HEK293 (cell line): ENCODE measurements around the gene EPHA6.

Experiments used
- CTCF ChIA-PET: fragments of 350-600 bp; formaldehyde crosslinking; extraction: SDS; loops from one replicate; lab custom pipeline; 2021; ENCODE audit warnings: antibody characterized with exemption; lab: Yijun Ruan, JAX
- POLR2A ChIA-PET: fragments of 300-600 bp; formaldehyde crosslinking; extraction: SDS; loops from one replicate; lab custom pipeline; 2020; ENCODE audit warnings: antibody characterized with exemption, inconsistent platforms; lab: Yijun Ruan, JAX
- H3K27ac ChIP-seq: fragments of 200-500 bp; sonication (Bioruptor generic); 2 replicates; pipeline ENCODE4 v1.5.1; 2014; ENCODE audit warnings: low read depth, low read length, control low read depth, inconsistent platforms; ENCODE audit errors: extremely low read depth
- H3K36me3 ChIP-seq, 2 experiments: fragments of 200-500 bp in 1 of 2; sonication (Bioruptor generic) in 1 of 2; 1 replicate in 1 of 2; 2 replicates in 1 of 2; pipeline ENCODE4 v1.5.1; 2014 to 2017; ENCODE audit warnings: inconsistent platforms in 2 of 2, low read length in 2 of 2; ENCODE audit not compliant: control insufficient read depth in 2 of 2, insufficient read depth in 1 of 2
- H3K4me1 ChIP-seq: fragments of 200-500 bp; sonication (Bioruptor generic); 2 replicates; pipeline ENCODE4 v1.5.1; 2014; ENCODE audit warnings: mild to moderate bottlenecking, low read length, inconsistent platforms; ENCODE audit not compliant: control insufficient read depth, insufficient read depth
- H3K4me3 ChIP-seq: 2 replicates; pipeline ENCODE4 v1.5.1; 2011; ENCODE audit warnings: low read depth, mild to moderate bottlenecking, control low read depth, low read length, moderate library complexity
- H3K9me3 ChIP-seq: fragments of 200-500 bp; sonication (Bioruptor generic); 2 replicates; pipeline ENCODE4 v1.5.1; 2014; ENCODE audit warnings: low read depth, low read length, inconsistent platforms; ENCODE audit not compliant: control insufficient read depth, insufficient read depth
- BCL11A ChIP-seq: fragments of 450-650 bp; formaldehyde crosslinking; IDR thresholded peaks from 2 replicates; pipeline ENCODE4 v1.5.1; 2016; ENCODE audit warnings: low read depth, missing biosample characterization, missing genetic modification characterization
- GLI2 ChIP-seq: fragments of 450-650 bp; formaldehyde crosslinking; IDR thresholded peaks from 2 replicates; pipeline ENCODE4; 2017; ENCODE audit warnings: missing biosample characterization, missing genetic modification characterization, low read depth, borderline replicate concordance
- GLIS1 ChIP-seq: fragments of 450-650 bp; formaldehyde crosslinking; IDR thresholded peaks from 2 replicates; pipeline ENCODE4 v1.5.1; 2016; ENCODE audit warnings: missing biosample characterization, missing genetic modification characterization
- IKZF3 ChIP-seq: fragments of 450-650 bp; IDR thresholded peaks from 2 replicates; pipeline ENCODE4 v1.5.0; 2018; ENCODE audit warnings: missing biosample characterization, mild to moderate bottlenecking, missing genetic modification characterization, moderate library complexity
- MEIS1 ChIP-seq: sonication (generic); formaldehyde crosslinking; IDR thresholded peaks from 2 replicates; pipeline ENCODE4 v1.8.1; 2022; ENCODE audit warnings: missing genetic modification reagents, mild to moderate bottlenecking, borderline replicate concordance
- MZF1 ChIP-seq: fragments of 450-650 bp; formaldehyde crosslinking; IDR thresholded peaks from 2 replicates; pipeline ENCODE4 v1.5.1; 2017; ENCODE audit warnings: missing biosample characterization, missing genetic modification characterization, borderline replicate concordance
- OVOL3 ChIP-seq: fragments of 450-650 bp; formaldehyde crosslinking; IDR thresholded peaks from 2 replicates; pipeline ENCODE4 v1.5.1; 2016; ENCODE audit warnings: missing biosample characterization, missing genetic modification characterization
- PBX3 ChIP-seq: sonication (generic); formaldehyde crosslinking; IDR thresholded peaks from 2 replicates; pipeline ENCODE4 v1.8.1; 2022; ENCODE audit warnings: mild to moderate bottlenecking, moderate library complexity, missing genetic modification reagents
- SP7 ChIP-seq: fragments of 450-650 bp; formaldehyde crosslinking; IDR thresholded peaks from 2 replicates; pipeline ENCODE4 v1.5.1; 2016; ENCODE audit warnings: missing biosample characterization, missing genetic modification characterization
- YY2 ChIP-seq: fragments of 450-650 bp; formaldehyde crosslinking; IDR thresholded peaks from 2 replicates; pipeline ENCODE4 v1.5.1; 2016; ENCODE audit warnings: missing biosample characterization, missing genetic modification characterization
- ZBTB20 ChIP-seq: fragments of 450-650 bp; formaldehyde crosslinking; IDR thresholded peaks from 2 replicates; pipeline ENCODE4 v1.5.1; 2016; ENCODE audit warnings: missing biosample characterization, missing genetic modification characterization
- ZIC2 ChIP-seq: fragments of 450-650 bp; formaldehyde crosslinking; IDR thresholded peaks from 2 replicates; pipeline ENCODE4 v1.5.1; 2016; ENCODE audit warnings: missing biosample characterization, missing genetic modification characterization
- ZNF169 ChIP-seq: fragments of 450-650 bp; formaldehyde crosslinking; IDR thresholded peaks from 2 replicates; pipeline ENCODE4 v1.5.1; 2016; ENCODE audit warnings: missing biosample characterization, missing genetic modification characterization
- ZNF23 ChIP-seq: fragments of 450-650 bp; formaldehyde crosslinking; IDR thresholded peaks from 2 replicates; pipeline ENCODE4 v1.5.1; 2016; ENCODE audit warnings: missing biosample characterization, missing genetic modification characterization, borderline replicate concordance
- ZNF24 ChIP-seq: fragments of 450-650 bp; formaldehyde crosslinking; IDR thresholded peaks from 2 replicates; pipeline ENCODE4 v1.5.1; 2016; ENCODE audit warnings: missing biosample characterization, missing genetic modification characterization
- ZNF280C ChIP-seq: fragments of 450-650 bp; formaldehyde crosslinking; IDR thresholded peaks from 2 replicates; pipeline ENCODE4 v1.5.1; 2016; ENCODE audit warnings: missing biosample characterization, missing genetic modification characterization
- ZNF311 ChIP-seq: fragments of 450-650 bp; formaldehyde crosslinking; IDR thresholded peaks from 2 replicates; pipeline ENCODE4 v1.5.1; 2017; ENCODE audit warnings: missing biosample characterization, missing genetic modification characterization, borderline replicate concordance
- ZNF354C ChIP-seq: fragments of 450-650 bp; formaldehyde crosslinking; IDR thresholded peaks from 2 replicates; pipeline ENCODE4 v1.5.1; 2016; ENCODE audit warnings: missing biosample characterization, missing genetic modification characterization, low read depth, borderline replicate concordance
- ZNF366 ChIP-seq: fragments of 450-650 bp; formaldehyde crosslinking; conservative IDR thresholded peaks from 2 replicates; pipeline ENCODE4 v1.5.1; 2016; ENCODE audit warnings: missing biosample characterization, missing genetic modification characterization
- ZNF37A ChIP-seq: fragments of 450-650 bp; IDR thresholded peaks from 2 replicates; pipeline ENCODE4 v1.5.1; 2018; ENCODE audit warnings: missing biosample characterization, missing genetic modification characterization
- ZNF391 ChIP-seq: fragments of 450-650 bp; formaldehyde crosslinking; IDR thresholded peaks from 2 replicates; pipeline ENCODE4 v1.5.1; 2016; ENCODE audit warnings: low read depth, missing biosample characterization, missing genetic modification characterization, borderline replicate concordance
- ZNF394 ChIP-seq: fragments of 450-650 bp; formaldehyde crosslinking; IDR thresholded peaks from 2 replicates; pipeline ENCODE4 v1.5.1; 2016; ENCODE audit warnings: missing biosample characterization, missing genetic modification characterization, mild to moderate bottlenecking, moderate library complexity, borderline replicate concordance
- ZNF404 ChIP-seq: fragments of 450-650 bp; formaldehyde crosslinking; IDR thresholded peaks from 2 replicates; pipeline ENCODE4 v1.5.1; 2017; ENCODE audit warnings: missing biosample characterization, missing genetic modification characterization
- ZNF514 ChIP-seq: fragments of 450-650 bp; formaldehyde crosslinking; IDR thresholded peaks from 2 replicates; pipeline ENCODE4 v1.5.1; 2016; ENCODE audit warnings: missing biosample characterization, missing genetic modification characterization
- ZNF580 ChIP-seq: fragments of 450-650 bp; formaldehyde crosslinking; IDR thresholded peaks from 2 replicates; pipeline ENCODE4 v1.5.1; 2016; ENCODE audit warnings: missing biosample characterization, missing genetic modification characterization
- ZNF654 ChIP-seq: fragments of 450-650 bp; formaldehyde crosslinking; IDR thresholded peaks from 2 replicates; pipeline ENCODE4 v1.5.1; 2016; ENCODE audit warnings: low read depth, missing biosample characterization, missing genetic modification characterization
- ZNF660 ChIP-seq: fragments of 450-650 bp; IDR thresholded peaks from 2 replicates; pipeline ENCODE4 v1.5.1; 2018; ENCODE audit warnings: missing biosample characterization, mild to moderate bottlenecking, missing genetic modification characterization
- ZNF704 ChIP-seq: fragments of 450-650 bp; formaldehyde crosslinking; IDR thresholded peaks from 2 replicates; pipeline ENCODE4 v1.5.1; 2016; ENCODE audit warnings: missing biosample characterization, missing genetic modification characterization
- ZNF843 ChIP-seq: fragments of 450-650 bp; formaldehyde crosslinking; IDR thresholded peaks from 2 replicates; pipeline ENCODE4 v1.5.1; 2016; ENCODE audit warnings: missing biosample characterization, missing genetic modification characterization
- TF ChIP-seq, protein P1 (sequence below): fragments of 450-650 bp; formaldehyde crosslinking; IDR thresholded peaks from 2 replicates; pipeline ENCODE4 v1.5.1; 2016; ENCODE audit warnings: missing biosample characterization, missing genetic modification characterization

EPHA6 gene

DNA sequence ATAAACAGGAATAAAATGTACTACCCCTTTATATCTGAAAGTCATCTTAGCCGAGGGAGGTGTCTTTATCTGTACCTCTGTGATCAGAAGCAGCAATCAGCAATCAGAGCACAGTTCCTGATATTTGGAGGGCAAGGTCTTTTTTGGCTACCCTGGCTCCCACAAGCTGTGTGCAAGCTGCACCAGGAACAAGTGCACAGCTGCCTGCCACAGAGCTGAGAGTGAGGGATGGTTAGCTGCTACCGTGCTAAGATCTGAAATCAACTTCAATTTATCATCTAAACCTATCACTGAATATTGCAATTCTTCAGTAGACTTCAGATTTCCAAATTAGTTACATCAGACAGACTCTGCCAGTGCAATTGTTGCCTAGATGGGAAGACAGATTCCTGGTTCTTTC, 545.6 kb downstream of the EPHA6 start:
- Histone ChIP-seq H3K27ac (no peak overlapping the region), H3K4me1 (no peaks in the 10 kb centered on the region), H3K9me3 (no peaks in the 10 kb centered on the region), H3K36me3 (no peaks in the 10 kb centered on the region), H3K4me3 (no peak overlapping the region)
- TF ChIP-seq ZNF23 (tag by site-specific recombination) = no peak
- no peak for TF ChIP-seq ZIC2 (tag by site-specific recombination)
- no peak for TF ChIP-seq ZNF169 (tag by site-specific recombination)
- TF ChIP-seq ZNF404 = no peak
- no peak for TF ChIP-seq GLIS1 (tag by site-specific recombination)
- TF ChIP-seq ZNF514 (tag by site-specific recombination) = no peak
- TF ChIP-seq ZNF354C (tag by site-specific recombination) = no peak
- TF ChIP-seq ZNF654 (tag by site-specific recombination) = no peak
- no peak for TF ChIP-seq GLI2 (tag by site-specific recombination)
- no peak for TF ChIP-seq ZNF394
- TF ChIP-seq ZNF391 (tag by site-specific recombination) = no peak
- no peak for TF ChIP-seq ZNF24 (tag by site-specific recombination)
- TF ChIP-seq BCL11A (tag by site-specific recombination) = no peak
- TF ChIP-seq MZF1 = no peak
- no peak for TF ChIP-seq IKZF3
- no peak for TF ChIP-seq ZNF660 (tag by site-specific recombination)
- TF ChIP-seq ZNF37A (tag by site-specific recombination) = no peak
- TF ChIP-seq ZNF704 (tag by site-specific recombination) = no peak
- no peak for TF ChIP-seq ZNF366
- CTCF ChIA-PET = no interaction called here
- POLR2A ChIA-PET = no interaction called here

DNA sequence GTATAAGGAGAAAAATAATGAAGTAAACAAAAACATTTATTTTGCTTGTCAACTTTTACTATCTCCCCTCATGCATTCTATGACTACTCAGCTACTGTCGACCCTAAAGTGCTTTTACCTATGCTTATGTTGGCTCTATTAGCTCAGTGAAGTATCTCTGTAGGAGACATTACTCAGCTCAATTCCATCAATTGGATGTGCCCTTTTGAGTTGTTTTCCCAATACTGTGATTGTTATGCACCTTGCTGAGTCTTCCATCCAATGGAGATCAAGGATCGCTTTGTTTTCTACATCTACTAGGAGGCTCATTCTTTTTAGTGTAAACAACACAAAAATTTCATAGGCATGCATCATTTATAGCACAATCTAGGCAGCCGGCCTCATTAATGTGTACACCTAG, 546.4 kb downstream of the EPHA6 start:
- no peak overlapping the region for H3K27ac ChIP-seq
- no peaks in the 10 kb centered on the region for H3K9me3 ChIP-seq
- POLR2A ChIA-PET = no interaction called here
- no peaks in the 10 kb centered on the region for H3K4me1 ChIP-seq
- no peaks in the 10 kb centered on the region for H3K36me3 ChIP-seq
- CTCF ChIA-PET = no interaction called here
- H3K4me3 ChIP-seq = no peak overlapping the region
- TF ChIP-seq ZNF580 = no peak
- no peak for TF ChIP-seq SP7
- TF ChIP-seq OVOL3 = no peak
- no peak for TF ChIP-seq MEIS1 (CRISPR knock-in tag)
- no peak for TF ChIP-seq ZNF311
- TF ChIP-seq YY2 (tag by site-specific recombination) = no peak
- TF ChIP-seq ZNF843 (tag by site-specific recombination) = no peak
- TF ChIP-seq, protein P1, sequence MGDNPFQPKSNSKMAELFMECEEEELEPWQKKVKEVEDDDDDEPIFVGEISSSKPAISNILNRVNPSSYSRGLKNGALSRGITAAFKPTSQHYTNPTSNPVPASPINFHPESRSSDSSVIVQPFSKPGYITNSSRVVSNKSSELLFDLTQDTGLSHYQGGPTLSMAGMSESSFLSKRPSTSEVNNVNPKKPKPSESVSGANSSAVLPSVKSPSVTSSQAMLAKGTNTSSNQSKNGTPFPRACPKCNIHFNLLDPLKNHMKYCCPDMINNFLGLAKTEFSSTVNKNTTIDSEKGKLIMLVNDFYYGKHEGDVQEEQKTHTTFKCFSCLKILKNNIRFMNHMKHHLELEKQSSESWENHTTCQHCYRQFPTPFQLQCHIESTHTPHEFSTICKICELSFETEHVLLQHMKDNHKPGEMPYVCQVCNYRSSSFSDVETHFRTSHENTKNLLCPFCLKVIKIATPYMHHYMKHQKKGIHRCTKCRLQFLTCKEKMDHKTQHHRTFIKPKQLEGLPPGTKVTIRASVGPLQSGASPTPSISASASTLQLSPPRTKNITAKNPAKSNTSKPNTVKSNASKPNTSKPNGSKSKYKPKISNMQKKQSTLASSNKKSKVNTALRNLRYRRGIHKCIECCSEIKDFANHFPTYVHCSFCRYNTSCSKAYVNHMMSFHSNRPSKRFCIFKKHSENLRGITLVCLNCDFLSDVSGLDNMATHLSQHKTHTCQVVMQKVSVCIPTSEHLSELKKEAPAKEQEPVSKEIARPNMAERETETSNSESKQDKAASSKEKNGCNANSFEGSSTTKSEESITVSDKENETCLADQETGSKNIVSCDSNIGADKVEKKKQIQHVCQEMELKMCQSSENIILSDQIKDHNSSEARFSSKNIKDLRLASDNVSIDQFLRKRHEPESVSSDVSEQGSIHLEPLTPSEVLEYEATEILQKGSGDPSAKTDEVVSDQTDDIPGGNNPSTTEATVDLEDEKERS (tag by site-specific recombination) = no peak
- no peak for TF ChIP-seq ZBTB20
- no peak for TF ChIP-seq ZNF280C (tag by site-specific recombination)
- no peak for TF ChIP-seq PBX3 (CRISPR knock-in tag)
